Fibroblast of lung (primary cell): Measurements from ENCODE around the gene AIMP1. TPM values are rescaled to one million over a fixed set of nuclear protein-coding genes. Genes with fewer than 3 reads are reported as not detected.

ENCODE experiments used
- DNase-seq, 2 donors: peaks; one replicate each; pipeline versions ENCODE4 v3.0.0 to v3.0.0-alpha.2; 2010; ENCODE audit warnings: low read depth in 2 of 2
- H2AFZ ChIP-seq: 2 replicates; pipeline ENCODE4 v1.5.1; 2012; ENCODE audit warnings: low read length, control low read depth, inconsistent platforms
- H3K27ac ChIP-seq: 2 replicates; pipeline ENCODE4 v1.5.1; 2011; ENCODE audit warnings: low read length, control low read depth; ENCODE audit not compliant: insufficient read depth
- H3K27me3 ChIP-seq: 2 replicates; pipeline ENCODE4 v1.5.1; 2011; ENCODE audit warnings: mild to moderate bottlenecking, low read length; ENCODE audit not compliant: control insufficient read depth, insufficient read depth
- H3K36me3 ChIP-seq: 2 replicates; pipeline ENCODE4 v1.5.1; 2011; ENCODE audit warnings: low read length; ENCODE audit not compliant: control insufficient read depth, insufficient read depth
- H3K4me1 ChIP-seq: 2 replicates; pipeline ENCODE4 v1.5.1; 2011; ENCODE audit warnings: low read length; ENCODE audit not compliant: control insufficient read depth, insufficient read depth; ENCODE audit errors: extremely low read depth
- H3K4me2 ChIP-seq: 2 replicates; pipeline ENCODE4 v1.5.1; 2011; ENCODE audit warnings: low read length, control low read depth; ENCODE audit not compliant: insufficient read depth; ENCODE audit errors: extremely low read depth
- H3K4me3 ChIP-seq, 4 experiments: fragments of 200-600 bp in 1 of 4; sonication (generic) in 1 of 4; replicated peaks in 1 of 4; 2 replicates each; pipeline ENCODE4 v1.5.1; 2011 to 2016; ENCODE audit warnings: low read length in 4 of 4, low read depth in 3 of 4, mild to moderate bottlenecking in 3 of 4, control low read depth in 2 of 4, inconsistent platforms in 1 of 4, mixed read lengths in 1 of 4; ENCODE audit not compliant: insufficient read depth in 1 of 4; ENCODE audit errors: control extremely low read depth in 1 of 4
- H3K79me2 ChIP-seq: 2 replicates; pipeline ENCODE4 v1.5.1; 2012; ENCODE audit warnings: mild to moderate bottlenecking, low read length, inconsistent platforms; ENCODE audit not compliant: control insufficient read depth, insufficient read depth
- H3K9ac ChIP-seq: 2 replicates; pipeline ENCODE4 v1.5.1; 2011; ENCODE audit warnings: mild to moderate bottlenecking, low read length, control low read depth; ENCODE audit not compliant: insufficient read depth
- H3K9me3 ChIP-seq: 2 replicates; pipeline ENCODE4 v1.5.1; 2012; ENCODE audit warnings: low read depth, low read length; ENCODE audit not compliant: control insufficient read depth, insufficient read depth
- H4K20me1 ChIP-seq: 2 replicates; pipeline ENCODE4 v1.5.1; 2011; ENCODE audit warnings: low read length; ENCODE audit not compliant: control insufficient read depth, insufficient read depth; ENCODE audit errors: extremely low read depth
- EZH2 ChIP-seq: IDR thresholded peaks from 2 replicates; pipeline ENCODE4 v1.5.1; 2012; ENCODE audit warnings: low read length, control low read depth, mild to moderate bottlenecking; ENCODE audit errors: missing control alignments
- polyA plus RNA-seq, 2 donors: library from polyadenylated mRNA; depleted of rRNA in 1 of 2; stranded (reverse) in 1 of 2; unstranded in 1 of 2; fragments of >200 nt; gene quantifications; 2 replicates each; pipeline ENCODE4 v1.2.1, GENCODE V29; 2011 to 2012; ENCODE audit warnings: missing spikeins in 1 of 2
- total RNA-seq: library from RNA; depleted of rRNA; stranded (reverse); fragments of >200 nt; gene quantifications from 2 replicates; pipeline ENCODE4 v1.2.1, GENCODE V29; 2014
- TF ChIP-seq, protein P1 (sequence below), 2 donors: IDR thresholded peaks in 1 of 2; conservative IDR thresholded peaks in 1 of 2; 1 replicate in 1 of 2; 2 replicates in 1 of 2; pipeline ENCODE4 v1.5.1; 2011 to 2012; ENCODE audit warnings: low read length in 2 of 2, control low read depth in 1 of 2, inconsistent platforms in 1 of 2, low read depth in 1 of 2, mild to moderate bottlenecking in 1 of 2

Gene AIMP1
- total and polyA plus RNA-seq, 2 donors (not counting 1 experiment from before 2014, with no cell fraction given): 28.2 to 48.4 TPM

DNA sequence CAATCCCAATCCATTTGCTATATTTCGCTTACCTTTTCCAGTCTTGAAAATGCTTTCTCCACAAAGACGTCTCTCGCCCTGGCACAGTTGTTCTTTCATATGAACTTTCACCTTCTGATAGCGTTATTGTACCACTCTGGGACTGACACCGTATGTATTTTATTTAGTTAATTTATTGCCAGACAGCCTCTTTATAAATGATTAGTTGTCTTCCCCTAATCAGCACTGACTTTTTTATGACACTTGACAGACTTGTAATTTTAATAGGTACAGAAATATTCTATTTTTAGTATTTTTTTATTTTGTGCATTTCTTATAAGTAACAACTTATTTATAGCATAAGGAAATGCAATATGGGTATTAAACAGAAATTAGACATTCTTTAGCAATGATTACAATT lies 52.3 kb downstream of the AIMP1 start, which contains the start of gene GIMD1:
Gene GIMD1, minus strand, starts transcription at position 101 of the 400 bp plus-strand sequence. CDS start 1,343 bp downstream, outside the sequence.
- H3K27ac ChIP-seq: no peak within 1 kb of the TSS
- no peak within 1 kb of the TSS for H3K9ac ChIP-seq
- no peak within 1 kb of the TSS for H2AFZ ChIP-seq

DNA sequence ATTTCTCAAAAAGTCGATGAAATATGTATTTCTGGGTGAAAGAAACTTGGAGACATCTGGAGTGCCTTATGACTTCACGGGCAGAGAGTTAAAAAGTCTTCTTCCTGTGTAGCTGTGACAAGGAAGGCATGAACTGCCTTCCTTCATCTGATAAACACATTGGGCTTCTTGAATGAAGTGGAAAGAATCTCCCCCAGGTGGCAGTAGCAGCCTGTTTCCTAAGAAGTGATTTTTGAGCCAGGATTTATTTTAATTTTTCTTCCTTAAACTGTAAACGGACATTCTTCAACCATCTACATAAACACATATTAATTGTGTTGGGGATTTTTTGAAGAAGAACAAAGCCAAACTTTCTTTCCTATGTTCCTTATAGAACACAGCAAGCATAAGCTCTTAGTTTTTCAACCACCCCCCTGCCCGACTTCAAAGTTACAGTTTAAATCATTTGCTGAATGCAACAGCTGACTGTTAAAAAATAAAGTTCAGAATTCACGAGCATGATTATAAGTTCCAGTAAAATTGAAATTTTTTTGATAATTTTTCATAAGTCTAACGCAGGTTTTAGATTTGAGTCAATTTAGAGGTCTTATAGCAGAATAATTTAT lies 53.2 kb downstream of the AIMP1 start:
- no peaks in the 10 kb centered on the region for H3K36me3 ChIP-seq
- peak overlapping the region; percentile 11 for H3K4me2 ChIP-seq
- H3K9me3 ChIP-seq: no peaks in the 10 kb centered on the region
- H2AFZ ChIP-seq: no peak overlapping the region
- no peaks in the 10 kb centered on the region for H3K79me2 ChIP-seq
- peaks cover 5% of the 10 kb centered on the region for H3K4me1 ChIP-seq
- H3K9ac ChIP-seq: no peak overlapping the region
- peak; percentile 77 to 86 for DNase-seq
- no peaks in the 10 kb centered on the region for H3K27me3 ChIP-seq
- H4K20me1 ChIP-seq: no peaks in the 10 kb centered on the region
- no peak overlapping the region for H3K27ac ChIP-seq
- TF ChIP-seq EZH2: no peak
- TF ChIP-seq, protein P1, sequence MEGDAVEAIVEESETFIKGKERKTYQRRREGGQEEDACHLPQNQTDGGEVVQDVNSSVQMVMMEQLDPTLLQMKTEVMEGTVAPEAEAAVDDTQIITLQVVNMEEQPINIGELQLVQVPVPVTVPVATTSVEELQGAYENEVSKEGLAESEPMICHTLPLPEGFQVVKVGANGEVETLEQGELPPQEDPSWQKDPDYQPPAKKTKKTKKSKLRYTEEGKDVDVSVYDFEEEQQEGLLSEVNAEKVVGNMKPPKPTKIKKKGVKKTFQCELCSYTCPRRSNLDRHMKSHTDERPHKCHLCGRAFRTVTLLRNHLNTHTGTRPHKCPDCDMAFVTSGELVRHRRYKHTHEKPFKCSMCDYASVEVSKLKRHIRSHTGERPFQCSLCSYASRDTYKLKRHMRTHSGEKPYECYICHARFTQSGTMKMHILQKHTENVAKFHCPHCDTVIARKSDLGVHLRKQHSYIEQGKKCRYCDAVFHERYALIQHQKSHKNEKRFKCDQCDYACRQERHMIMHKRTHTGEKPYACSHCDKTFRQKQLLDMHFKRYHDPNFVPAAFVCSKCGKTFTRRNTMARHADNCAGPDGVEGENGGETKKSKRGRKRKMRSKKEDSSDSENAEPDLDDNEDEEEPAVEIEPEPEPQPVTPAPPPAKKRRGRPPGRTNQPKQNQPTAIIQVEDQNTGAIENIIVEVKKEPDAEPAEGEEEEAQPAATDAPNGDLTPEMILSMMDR (conservative IDR thresholded peaks at IDR 0.05 in 1 of 2, IDR thresholded peaks at IDR 0.05 in 1 of 2; ENCODE audit: low read depth in 1 of 2, low read length in 2 of 2): peak; percentile 75 to 78
- H3K4me3 ChIP-seq: no peak overlapping the region

More for the DNA sequence above, 52.3 kb downstream of the AIMP1 start, which contains the start of gene GIMD1:
- no peaks in the 10 kb centered on the region for H3K79me2 ChIP-seq
- H3K9me3 ChIP-seq: no peaks in the 10 kb centered on the region
- DNase-seq: no peak
- H3K36me3 ChIP-seq: no peaks in the 10 kb centered on the region
- no peaks in the 10 kb centered on the region for H4K20me1 ChIP-seq
- H3K27me3 ChIP-seq: no peaks in the 10 kb centered on the region
- peaks cover 7% of the 10 kb centered on the region for H3K4me1 ChIP-seq
- no peak within 1 kb of the TSS for H3K4me3 ChIP-seq
- TF ChIP-seq, protein P1 (conservative IDR thresholded peaks at IDR 0.05 in 1 of 2, IDR thresholded peaks at IDR 0.05 in 1 of 2; ENCODE audit: low read depth in 1 of 2, low read length in 2 of 2): no peak
- TF ChIP-seq EZH2: no peak
- no peak within 1 kb of the TSS for H3K4me2 ChIP-seq

DNA sequence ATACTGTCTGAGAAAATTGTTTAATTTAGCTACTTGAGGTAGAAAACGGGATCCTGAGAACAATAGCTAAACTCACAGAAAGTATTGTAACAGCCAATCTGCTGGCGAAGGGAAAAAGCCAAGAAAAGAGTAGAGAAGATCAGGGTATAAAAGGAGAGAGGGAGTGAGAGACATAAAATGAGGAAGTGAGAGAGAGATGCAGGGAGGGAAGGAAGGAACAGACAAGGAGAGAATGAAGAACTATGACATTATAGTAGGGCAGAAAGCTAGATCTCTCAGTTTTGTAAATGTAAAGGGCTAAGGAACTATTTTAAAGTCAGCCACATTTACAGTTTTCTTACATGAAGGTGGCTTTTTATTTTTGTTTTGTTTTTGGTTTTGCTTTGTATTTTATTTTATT lies 53.9 kb downstream of the AIMP1 start:
- Histone ChIP-seq H2AFZ (peak overlapping the region; percentile 49), H3K9me3 (no peaks in the 10 kb centered on the region), H3K79me2 (no peaks in the 10 kb centered on the region), H4K20me1 (no peaks in the 10 kb centered on the region), H3K27me3 (no peaks in the 10 kb centered on the region), H3K4me1 (peaks cover 2% of the 10 kb centered on the region), H3K36me3 (no peaks in the 10 kb centered on the region), H3K4me3 (no peak overlapping the region), H3K9ac (no peak overlapping the region), H3K4me2 (no peak overlapping the region), H3K27ac (no peak overlapping the region)
- no peak for DNase-seq
- TF ChIP-seq, protein P1 (conservative IDR thresholded peaks at IDR 0.05 in 1 of 2, IDR thresholded peaks at IDR 0.05 in 1 of 2; ENCODE audit: low read depth in 1 of 2, low read length in 2 of 2): no peak
- TF ChIP-seq EZH2: no peak
